Hepatocyte (in vitro differentiated cells): Measurements from ENCODE around the gene HIPK3. TPM values are rescaled to one million over a fixed set of nuclear protein-coding genes. Genes with fewer than 3 reads are reported as not detected.

Source experiments
- DNase-seq: peaks from one replicate; pipeline ENCODE4 v3.0.0-alpha.2; 2016; ENCODE audit warnings: low spot score
- H2AFZ ChIP-seq: fragments of 200-600 bp; sonication (generic); 2 replicates; pipeline ENCODE4 v1.6.0; 2016; ENCODE audit warnings: antibody characterized with exemption, mild to moderate bottlenecking
- H3K27ac ChIP-seq: fragments of 200-600 bp; sonication (generic); 2 replicates; pipeline ENCODE4 v1.5.1; 2016; ENCODE audit warnings: mild to moderate bottlenecking
- H3K27me3 ChIP-seq: fragments of 200-600 bp; sonication (generic); 2 replicates; pipeline ENCODE4 v1.6.1; 2016
- H3K36me3 ChIP-seq: fragments of 200-600 bp; sonication (generic); replicated peaks from 2 replicates; pipeline ENCODE4 v1.5.1; 2016; ENCODE audit warnings: low read depth; ENCODE audit not compliant: insufficient read depth
- H3K4me1 ChIP-seq: fragments of 200-600 bp; sonication (generic); 2 replicates; pipeline ENCODE4 v1.5.1; 2016; ENCODE audit warnings: mild to moderate bottlenecking, moderate library complexity; ENCODE audit not compliant: insufficient read depth
- H3K4me2 ChIP-seq: fragments of 200-600 bp; sonication (generic); 2 replicates; pipeline ENCODE4 v1.6.0; 2016
- H3K4me3 ChIP-seq: fragments of 200-600 bp; sonication (generic); 2 replicates; pipeline ENCODE4 v1.5.1; 2016; ENCODE audit warnings: mild to moderate bottlenecking
- H3K79me2 ChIP-seq: fragments of 200-600 bp; sonication (generic); 2 replicates; pipeline ENCODE4 v1.6.0; 2017; ENCODE audit warnings: mild to moderate bottlenecking
- H3K9me2 ChIP-seq: fragments of 200-600 bp; sonication (generic); replicated peaks from 2 replicates; pipeline ENCODE4 v1.6.0; 2017; ENCODE audit warnings: mild to moderate bottlenecking; ENCODE audit not compliant: insufficient read depth
- H3K9me3 ChIP-seq: fragments of 200-600 bp; sonication (generic); 2 replicates; pipeline ENCODE4 v1.5.1; 2016; ENCODE audit warnings: low read depth, mild to moderate bottlenecking
- H4K20me1 ChIP-seq: fragments of 200-600 bp; sonication (generic); 2 replicates; pipeline ENCODE4 v1.6.0; 2016; ENCODE audit warnings: mild to moderate bottlenecking; ENCODE audit not compliant: insufficient read depth, poor library complexity, severe bottlenecking
- CTCF ChIP-seq: fragments of 200-600 bp; sonication (generic); IDR thresholded peaks from 2 replicates; pipeline ENCODE4 v1.5.1; 2016; ENCODE audit warnings: antibody characterized with exemption, mild to moderate bottlenecking; ENCODE audit not compliant: poor library complexity
- EZH2 ChIP-seq: fragments of 200-600 bp; sonication (generic); IDR thresholded peaks from 2 replicates; pipeline ENCODE4 v1.6.1; 2016; ENCODE audit warnings: antibody characterized with exemption, mild to moderate bottlenecking, borderline replicate concordance
- EZH2phosphoT487 ChIP-seq: fragments of 200-600 bp; sonication (generic); IDR thresholded peaks from one replicate; pipeline ENCODE4 v1.6.1; 2018; ENCODE audit warnings: antibody characterized with exemption, mild to moderate bottlenecking, low read depth, moderate library complexity; ENCODE audit not compliant: unreplicated experiment, severe bottlenecking
- WGBS: methylation state at CpG from one replicate; pipeline ENCODE4 v1.1.6; 2016; ENCODE audit warnings: low lambda C conversion rate; ENCODE audit errors: missing lambda C conversion rate; 5-methylcytosine and 5-hydroxymethylcytosine counted together
- polyA plus RNA-seq: library from polyadenylated mRNA; unstranded; fragments of >200 nt; fragmentation: Nextera tagmentation; extraction: Ambion mirVana; gene quantifications from 2 replicates; pipeline ENCODE4 v1.2.1, GENCODE V29; 2016
- total RNA-seq: library from RNA; depleted of rRNA; stranded (reverse); fragments of >200 nt; gene quantifications from 2 replicates; pipeline ENCODE4 v1.2.3, GENCODE V29; 2014

HIPK3 gene
- total RNA-seq: 123 and 124 TPM in 2 replicates
- polyA plus RNA-seq: 25.0 and 26.9 TPM in 2 replicates

DNA sequence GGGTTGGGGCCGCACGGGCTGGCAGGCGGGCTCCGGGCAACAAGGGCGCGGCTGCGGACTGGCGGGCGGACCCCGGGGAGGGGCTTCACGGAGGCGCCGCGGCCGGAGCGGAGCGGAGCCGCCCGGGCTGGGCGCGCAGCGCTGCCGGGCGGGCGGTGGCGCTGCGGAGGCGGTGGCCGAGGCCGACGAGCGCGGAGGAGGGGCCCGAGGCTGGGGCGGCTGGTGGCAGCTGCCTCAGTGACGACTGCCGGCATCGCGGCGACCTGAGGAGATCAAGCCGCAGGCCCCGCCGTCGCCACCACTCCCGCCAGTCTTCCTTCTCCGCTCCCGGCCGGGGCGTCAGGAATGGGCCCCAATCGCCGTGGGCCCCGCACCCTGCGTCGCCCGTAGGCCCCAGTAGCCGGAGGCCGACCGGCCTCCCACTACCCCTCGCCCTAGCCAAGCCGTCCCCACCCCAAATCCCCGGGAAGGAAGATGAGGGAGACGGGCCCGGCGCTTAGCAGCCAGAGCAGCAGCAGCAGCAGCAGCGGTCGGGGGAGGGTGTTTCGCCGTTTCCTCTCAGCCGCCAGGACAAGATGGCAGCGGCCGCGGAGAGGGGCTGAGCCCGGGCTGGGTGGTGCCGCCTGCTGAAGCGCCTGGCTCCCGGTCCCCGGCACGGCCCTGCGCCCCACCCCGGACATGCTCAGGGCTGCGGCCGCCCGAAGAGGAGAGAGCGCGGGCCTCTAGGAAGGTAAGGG is at the start of gene HIPK3:
HIPK3 (plus strand) TSS at position 222 of the 737 bp plus-strand sequence.
- Histone ChIP-seq H3K9me2 (no peaks in the 10 kb centered on the region), H3K36me3 (no peaks in the 10 kb centered on the region), H2AFZ (peak within 1 kb of the TSS; percentile 96), H4K20me1 (peaks cover 34% of the 10 kb centered on the region), H3K4me3 (peak within 1 kb of the TSS; percentile 93), H3K4me1 (peaks cover 15% of the 10 kb centered on the region), H3K4me2 (peak within 1 kb of the TSS; percentile 75), H3K27ac (peak within 1 kb of the TSS; percentile 100), H3K79me2 (peaks cover 48% of the 10 kb centered on the region), H3K9me3 (no peaks in the 10 kb centered on the region), H3K27me3 (no peaks in the 10 kb centered on the region)
- WGBS: 1% methylated on average over 47 of the region's 85 CpGs
- TF ChIP-seq EZH2: no peak
- TF ChIP-seq EZH2phosphoT487: no peak
- no peak for TF ChIP-seq CTCF
- DNase-seq: peak; percentile 95

DNA sequence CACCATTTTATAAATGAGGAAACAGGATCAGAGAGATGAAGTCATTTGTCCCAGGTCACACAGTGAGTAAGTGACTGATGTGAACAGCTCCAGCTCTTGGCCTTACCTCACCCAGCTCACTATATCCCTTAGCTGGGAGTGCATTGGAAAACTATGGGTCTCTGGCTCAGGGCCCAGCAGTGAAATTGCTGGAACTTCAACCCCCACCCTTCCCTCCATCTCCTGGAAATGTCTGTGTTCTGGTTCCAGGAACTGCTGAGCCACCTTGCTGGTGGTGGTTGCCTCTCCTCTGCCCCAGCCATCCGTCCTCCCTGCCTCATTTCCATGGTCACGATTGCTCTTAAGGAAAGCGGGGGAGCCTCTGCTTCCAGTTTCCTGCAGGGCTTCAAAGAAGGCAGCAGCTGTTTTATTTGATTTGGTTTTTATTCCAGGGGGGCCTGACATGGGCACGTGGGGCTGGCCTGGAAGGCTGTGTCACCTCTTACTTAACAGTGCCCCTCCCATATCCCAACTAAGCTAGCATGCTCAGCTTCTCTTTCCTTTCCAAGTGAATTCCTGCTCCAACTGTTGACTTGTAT is 49.7 kb upstream of the HIPK3 start:
- Histone ChIP-seq H2AFZ (no peak overlapping the region), H3K9me3 (no peaks in the 10 kb centered on the region), H3K79me2 (no peaks in the 10 kb centered on the region), H3K4me1 (no peaks in the 10 kb centered on the region), H3K27ac (no peak overlapping the region), H3K36me3 (no peaks in the 10 kb centered on the region), H3K27me3 (no peaks in the 10 kb centered on the region), H3K4me2 (no peak overlapping the region), H3K9me2 (no peaks in the 10 kb centered on the region), H4K20me1 (no peaks in the 10 kb centered on the region), H3K4me3 (no peak overlapping the region)
- peak; percentile 21 for DNase-seq
- TF ChIP-seq CTCF (no peak), EZH2 (no peak), EZH2phosphoT487 (no peak)
- 59% methylated on average over 4 of the region's 4 CpGs for WGBS

- WGBS: 81% methylated on average over 1 of the region's 1 CpG
- Histone ChIP-seq H3K9me2 (no peaks in the 10 kb centered on the region), H4K20me1 (no peaks in the 10 kb centered on the region), H3K79me2 (no peaks in the 10 kb centered on the region), H3K9me3 (no peaks in the 10 kb centered on the region), H3K4me3 (no peak overlapping the region), H2AFZ (no peak overlapping the region), H3K4me2 (no peak overlapping the region), H3K36me3 (no peaks in the 10 kb centered on the region), H3K27me3 (no peaks in the 10 kb centered on the region), H3K4me1 (no peaks in the 10 kb centered on the region), H3K27ac (no peak overlapping the region)
- TF ChIP-seq EZH2 (no peak), EZH2phosphoT487 (no peak), CTCF (no peak)
- DNase-seq: no peak
Measured at GRCh38 chr11:33208150-33208549, 49.0 kb upstream of the HIPK3 start.
